GM23338 (cell line): ENCODE results near the gene FAM168B. TPM values are rescaled to one million over a fixed set of nuclear protein-coding genes. Genes with fewer than 3 reads are reported as not detected.

Source experiments
- ATAC-seq: fragments of 200-7000 bp; cut with Tn5 transposase; 3 replicates; pipeline ENCODE4 v1.9.1; 2020
- DNase-seq: peaks from one replicate; pipeline ENCODE4 v3.0.0-alpha.2; 2015; ENCODE audit warnings: low spot score
- H2AFZ ChIP-seq: fragments of 200-600 bp; sonication (generic); 2 replicates; pipeline ENCODE4 v1.8.0; 2016; ENCODE audit warnings: antibody characterized with exemption, mild to moderate bottlenecking, moderate library complexity
- H3F3A ChIP-seq: fragments of 200-600 bp; sonication (generic); replicated peaks from 2 replicates; pipeline ENCODE4 v1.8.0; 2017; ENCODE audit warnings: antibody characterized with exemption, mixed run types, low read depth
- H3K27ac ChIP-seq: fragments of 200-600 bp; sonication (generic); 2 replicates; pipeline ENCODE4 v1.6.1; 2016; ENCODE audit warnings: low read depth
- H3K27me3 ChIP-seq: fragments of 200-600 bp; sonication (generic); 2 replicates; pipeline ENCODE4 v1.8.0; 2016; ENCODE audit warnings: mild to moderate bottlenecking, mixed run types, moderate library complexity; ENCODE audit not compliant: insufficient read depth
- H3K36me3 ChIP-seq: fragments of 200-600 bp; sonication (generic); 2 replicates; pipeline ENCODE4 v1.8.0; 2016; ENCODE audit warnings: mild to moderate bottlenecking; ENCODE audit not compliant: insufficient read depth
- H3K4me1 ChIP-seq: fragments of 200-600 bp; sonication (generic); 2 replicates; pipeline ENCODE4 v1.8.0; 2016; ENCODE audit warnings: mild to moderate bottlenecking, moderate library complexity; ENCODE audit not compliant: insufficient read depth
- H3K4me2 ChIP-seq: fragments of 200-600 bp; sonication (generic); 2 replicates; pipeline ENCODE4 v1.7.1; 2017; ENCODE audit warnings: mixed run types
- H3K4me3 ChIP-seq: fragments of 200-600 bp; sonication (generic); 2 replicates; pipeline ENCODE4 v1.6.1; 2016; ENCODE audit warnings: mixed run types
- H3K79me2 ChIP-seq: fragments of 200-600 bp; sonication (generic); replicated peaks from 2 replicates; pipeline ENCODE4 v1.8.0; 2017; ENCODE audit warnings: mild to moderate bottlenecking; ENCODE audit not compliant: insufficient read depth
- H3K9me2 ChIP-seq: fragments of 200-600 bp; sonication (generic); 2 replicates; pipeline ENCODE4 v1.8.0; 2017; ENCODE audit not compliant: insufficient read depth
- H4K20me1 ChIP-seq: fragments of 200-600 bp; sonication (generic); replicated peaks from 2 replicates; pipeline ENCODE4 v1.8.0; 2017; ENCODE audit warnings: mild to moderate bottlenecking; ENCODE audit not compliant: insufficient read depth
- H3K27ac Mint-ChIP-seq: 2 replicates; pipeline ENCODE4 v1.8.0; 2020; ENCODE audit warnings: inconsistent platforms, mild to moderate bottlenecking, moderate library complexity, mixed read lengths
- H3K27me3 Mint-ChIP-seq: 3 replicates; pipeline ENCODE4 v1.8.0; 2022; ENCODE audit warnings: low read depth, mild to moderate bottlenecking, moderate library complexity, mixed read lengths, inconsistent platforms; ENCODE audit not compliant: insufficient read depth, poor library complexity
- H3K36me3 Mint-ChIP-seq: 3 replicates; pipeline ENCODE4 v1.8.0; 2021; ENCODE audit warnings: low read depth, mild to moderate bottlenecking, inconsistent platforms, moderate library complexity, mixed read lengths
- H3K4me1 Mint-ChIP-seq: 3 replicates; pipeline ENCODE4 v1.8.0; 2020; ENCODE audit warnings: mild to moderate bottlenecking, inconsistent platforms, mixed read lengths
- H3K4me3 Mint-ChIP-seq: 3 replicates; pipeline ENCODE4 v1.8.0; 2021; ENCODE audit warnings: moderate library complexity, mild to moderate bottlenecking, inconsistent platforms, mixed read lengths
- H3K9me3 Mint-ChIP-seq: 3 replicates; pipeline ENCODE4 v1.8.0; 2020; ENCODE audit warnings: moderate library complexity, mild to moderate bottlenecking, inconsistent platforms, mixed read lengths
- CREB1 ChIP-seq: fragments of 250-450 bp; sonication (Bioruptor Pico); IDR thresholded peaks from 2 replicates; pipeline ENCODE4 v1.5.0; 2020; ENCODE audit warnings: low read depth, mild to moderate bottlenecking, moderate library complexity
- EZH2phosphoT487 ChIP-seq: fragments of 200-600 bp; sonication (generic); IDR thresholded peaks from one replicate; pipeline ENCODE4 v1.8.1; 2018; ENCODE audit warnings: antibody characterized with exemption; ENCODE audit not compliant: unreplicated experiment
- JUNB ChIP-seq: IDR thresholded peaks from one replicate; pipeline ENCODE4 v1.6.1; 2016; ENCODE audit warnings: antibody characterized with exemption; ENCODE audit not compliant: unreplicated experiment
- NANOG ChIP-seq: IDR thresholded peaks from 2 replicates; pipeline ENCODE4 v1.6.1; 2016; ENCODE audit warnings: antibody characterized with exemption, borderline replicate concordance
- POLR2AphosphoS5 ChIP-seq: IDR thresholded peaks from 2 replicates; pipeline ENCODE4 v1.6.1; 2016; ENCODE audit warnings: antibody characterized with exemption, low read depth
- STAT1 ChIP-seq: IDR thresholded peaks from one replicate; pipeline ENCODE4 v1.6.1; 2016; ENCODE audit warnings: antibody characterized with exemption; ENCODE audit not compliant: unreplicated experiment
- ZNF114 ChIP-seq: fragments of 250-450 bp; sonication (Bioruptor Pico); IDR thresholded peaks from 2 replicates; pipeline ENCODE4 v1.5.0; 2020; ENCODE audit warnings: mild to moderate bottlenecking, moderate library complexity
- polyA plus RNA-seq: library from polyadenylated mRNA; unstranded; fragments of >200 nt; fragmentation: Nextera tagmentation; extraction: Ambion mirVana; gene quantifications from 2 replicates; pipeline ENCODE4 v1.2.1, GENCODE V29; 2016
- total RNA-seq: library from RNA; depleted of rRNA; stranded (reverse); fragments of >200 nt; shearing (Covaris generic); gene quantifications from 2 replicates; pipeline ENCODE4 v1.2.3, GENCODE V29; 2014
- TF ChIP-seq, protein P1 (sequence below): IDR thresholded peaks from one replicate; pipeline ENCODE4 v1.6.1; 2018; ENCODE audit warnings: antibody characterized with exemption; ENCODE audit not compliant: unreplicated experiment
- TF ChIP-seq, protein P2 (sequence below), 2 experiments: fragments of 200-600 bp in 1 of 2; sonication (generic) in 1 of 2; conservative IDR thresholded peaks; 2 replicates each; pipeline versions ENCODE4 v1.5.1 to v1.6.1; 2016 to 2017; ENCODE audit warnings: antibody characterized with exemption in 2 of 2, low read depth in 2 of 2, mild to moderate bottlenecking in 2 of 2, moderate library complexity in 1 of 2
- TF ChIP-seq, protein P3 (sequence below): IDR thresholded peaks from 2 replicates; pipeline ENCODE4 v1.6.1; 2016; ENCODE audit warnings: antibody characterized with exemption

The FAM168B gene
- total and polyA plus RNA-seq, 2 experiments from 2014 or later, result 18.8 to 76.8 TPM

DNA sequence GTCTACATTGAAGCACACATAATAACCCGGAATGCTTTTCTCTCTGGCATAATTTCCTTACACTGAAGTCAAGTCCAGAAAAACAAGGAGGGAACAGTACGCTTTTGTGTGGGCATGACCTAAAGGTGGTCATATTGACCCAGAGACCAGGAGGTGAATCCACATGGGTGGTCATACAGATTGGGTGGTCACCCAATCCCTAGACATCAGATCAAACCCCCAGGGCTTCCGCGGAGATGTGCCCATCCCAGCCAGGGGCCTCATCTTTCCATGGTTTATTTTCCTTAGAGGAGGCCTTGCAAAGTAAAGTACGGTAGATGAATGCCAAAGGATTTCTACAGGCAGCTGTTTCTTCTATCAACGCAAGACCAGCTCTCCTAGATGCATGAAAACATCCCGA lies 38.8 kb downstream of the FAM168B start:
- Histone ChIP-seq H3K4me2 (no peak overlapping the region), H2AFZ (no peak overlapping the region), H3K79me2 (peaks cover 72% of the 10 kb centered on the region), H3K4me1 (no peaks in the 10 kb centered on the region), H3K9me2 (no peaks in the 10 kb centered on the region), H3K4me3 (no peak overlapping the region), H3K36me3 (peaks cover 21% of the 10 kb centered on the region), H3K27me3 (no peaks in the 10 kb centered on the region), H3K27ac (no peak overlapping the region), H4K20me1 (peaks cover 68% of the 10 kb centered on the region), H3F3A (no peaks in the 10 kb centered on the region)
- TF ChIP-seq, protein P1, sequence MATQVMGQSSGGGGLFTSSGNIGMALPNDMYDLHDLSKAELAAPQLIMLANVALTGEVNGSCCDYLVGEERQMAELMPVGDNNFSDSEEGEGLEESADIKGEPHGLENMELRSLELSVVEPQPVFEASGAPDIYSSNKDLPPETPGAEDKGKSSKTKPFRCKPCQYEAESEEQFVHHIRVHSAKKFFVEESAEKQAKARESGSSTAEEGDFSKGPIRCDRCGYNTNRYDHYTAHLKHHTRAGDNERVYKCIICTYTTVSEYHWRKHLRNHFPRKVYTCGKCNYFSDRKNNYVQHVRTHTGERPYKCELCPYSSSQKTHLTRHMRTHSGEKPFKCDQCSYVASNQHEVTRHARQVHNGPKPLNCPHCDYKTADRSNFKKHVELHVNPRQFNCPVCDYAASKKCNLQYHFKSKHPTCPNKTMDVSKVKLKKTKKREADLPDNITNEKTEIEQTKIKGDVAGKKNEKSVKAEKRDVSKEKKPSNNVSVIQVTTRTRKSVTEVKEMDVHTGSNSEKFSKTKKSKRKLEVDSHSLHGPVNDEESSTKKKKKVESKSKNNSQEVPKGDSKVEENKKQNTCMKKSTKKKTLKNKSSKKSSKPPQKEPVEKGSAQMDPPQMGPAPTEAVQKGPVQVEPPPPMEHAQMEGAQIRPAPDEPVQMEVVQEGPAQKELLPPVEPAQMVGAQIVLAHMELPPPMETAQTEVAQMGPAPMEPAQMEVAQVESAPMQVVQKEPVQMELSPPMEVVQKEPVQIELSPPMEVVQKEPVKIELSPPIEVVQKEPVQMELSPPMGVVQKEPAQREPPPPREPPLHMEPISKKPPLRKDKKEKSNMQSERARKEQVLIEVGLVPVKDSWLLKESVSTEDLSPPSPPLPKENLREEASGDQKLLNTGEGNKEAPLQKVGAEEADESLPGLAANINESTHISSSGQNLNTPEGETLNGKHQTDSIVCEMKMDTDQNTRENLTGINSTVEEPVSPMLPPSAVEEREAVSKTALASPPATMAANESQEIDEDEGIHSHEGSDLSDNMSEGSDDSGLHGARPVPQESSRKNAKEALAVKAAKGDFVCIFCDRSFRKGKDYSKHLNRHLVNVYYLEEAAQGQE, result no peak
- no peak for TF ChIP-seq JUNB
- no peak for TF ChIP-seq EZH2phosphoT487
- TF ChIP-seq POLR2AphosphoS5, result no peak
- TF ChIP-seq, protein P2, sequence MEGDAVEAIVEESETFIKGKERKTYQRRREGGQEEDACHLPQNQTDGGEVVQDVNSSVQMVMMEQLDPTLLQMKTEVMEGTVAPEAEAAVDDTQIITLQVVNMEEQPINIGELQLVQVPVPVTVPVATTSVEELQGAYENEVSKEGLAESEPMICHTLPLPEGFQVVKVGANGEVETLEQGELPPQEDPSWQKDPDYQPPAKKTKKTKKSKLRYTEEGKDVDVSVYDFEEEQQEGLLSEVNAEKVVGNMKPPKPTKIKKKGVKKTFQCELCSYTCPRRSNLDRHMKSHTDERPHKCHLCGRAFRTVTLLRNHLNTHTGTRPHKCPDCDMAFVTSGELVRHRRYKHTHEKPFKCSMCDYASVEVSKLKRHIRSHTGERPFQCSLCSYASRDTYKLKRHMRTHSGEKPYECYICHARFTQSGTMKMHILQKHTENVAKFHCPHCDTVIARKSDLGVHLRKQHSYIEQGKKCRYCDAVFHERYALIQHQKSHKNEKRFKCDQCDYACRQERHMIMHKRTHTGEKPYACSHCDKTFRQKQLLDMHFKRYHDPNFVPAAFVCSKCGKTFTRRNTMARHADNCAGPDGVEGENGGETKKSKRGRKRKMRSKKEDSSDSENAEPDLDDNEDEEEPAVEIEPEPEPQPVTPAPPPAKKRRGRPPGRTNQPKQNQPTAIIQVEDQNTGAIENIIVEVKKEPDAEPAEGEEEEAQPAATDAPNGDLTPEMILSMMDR (conservative IDR thresholded peaks at IDR 0.05; ENCODE audit: low read depth in 2 of 2), result no peak
- TF ChIP-seq CREB1 (CRISPR knock-in tag), result no peak
- TF ChIP-seq, protein P3, sequence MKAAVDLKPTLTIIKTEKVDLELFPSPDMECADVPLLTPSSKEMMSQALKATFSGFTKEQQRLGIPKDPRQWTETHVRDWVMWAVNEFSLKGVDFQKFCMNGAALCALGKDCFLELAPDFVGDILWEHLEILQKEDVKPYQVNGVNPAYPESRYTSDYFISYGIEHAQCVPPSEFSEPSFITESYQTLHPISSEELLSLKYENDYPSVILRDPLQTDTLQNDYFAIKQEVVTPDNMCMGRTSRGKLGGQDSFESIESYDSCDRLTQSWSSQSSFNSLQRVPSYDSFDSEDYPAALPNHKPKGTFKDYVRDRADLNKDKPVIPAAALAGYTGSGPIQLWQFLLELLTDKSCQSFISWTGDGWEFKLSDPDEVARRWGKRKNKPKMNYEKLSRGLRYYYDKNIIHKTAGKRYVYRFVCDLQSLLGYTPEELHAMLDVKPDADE, result no peak
- TF ChIP-seq STAT1, result no peak
- no peak for TF ChIP-seq ZNF114 (CRISPR knock-in tag)
- no peak for TF ChIP-seq NANOG
- Mint-ChIP-seq H3K27ac (no peak overlapping the region), H3K4me1 (peaks cover 7% of the 10 kb centered on the region), H3K27me3 (peaks cover 3% of the 10 kb centered on the region), H3K36me3 (peaks cover 83% of the 10 kb centered on the region), H3K9me3 (no peaks in the 10 kb centered on the region), H3K4me3 (no peak overlapping the region)
- ATAC-seq (no peak), DNase-seq (no peak)

DNA sequence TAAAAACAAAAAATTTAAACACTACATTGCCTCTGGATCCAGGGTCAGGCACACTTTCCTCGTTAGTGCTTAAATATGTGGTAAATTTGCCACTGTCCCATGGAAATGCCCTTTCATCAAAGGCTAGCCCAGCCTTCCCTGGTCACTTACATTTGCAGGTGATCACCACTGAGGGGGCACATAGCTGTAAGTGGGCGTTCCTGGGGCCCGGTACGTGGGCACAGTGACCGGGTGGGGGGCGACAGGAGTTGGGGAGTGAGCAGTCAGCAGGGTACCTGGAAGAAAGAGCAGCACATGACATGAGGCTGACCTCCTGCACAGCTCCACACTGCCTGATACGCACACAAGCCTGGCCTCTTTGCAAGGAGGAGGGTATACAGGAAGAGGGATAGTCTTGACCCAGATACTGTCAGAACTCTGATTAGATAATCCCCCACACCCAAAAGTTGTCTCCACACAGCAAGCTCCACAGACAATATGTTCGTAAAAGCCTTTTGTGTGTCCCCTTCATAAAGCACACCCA lies 40.5 kb downstream of the FAM168B start:
- H3K4me1 ChIP-seq, result no peaks in the 10 kb centered on the region
- Mint-ChIP-seq H3K36me3 (peaks cover 88% of the 10 kb centered on the region), H3K4me1 (no peaks in the 10 kb centered on the region; the same call in 2 of the 3 replicates), H3K4me3 (no peak overlapping the region), H3K27me3 (peaks cover 5% of the 10 kb centered on the region), H3K9me3 (no peaks in the 10 kb centered on the region), H3K27ac (no peak overlapping the region)
- no peaks in the 10 kb centered on the region for H3F3A ChIP-seq
- ATAC-seq (no peak), DNase-seq (no peak)
- H3K4me3 ChIP-seq, result no peak overlapping the region
- H3K27ac ChIP-seq, result no peak overlapping the region
- H3K79me2 ChIP-seq, result peaks cover 55% of the 10 kb centered on the region
- H3K36me3 ChIP-seq, result peaks cover 21% of the 10 kb centered on the region
- no peak for TF ChIP-seq STAT1
- H2AFZ ChIP-seq, result no peak overlapping the region
- H3K4me2 ChIP-seq, result no peak overlapping the region
- H3K27me3 ChIP-seq, result no peaks in the 10 kb centered on the region
- peaks cover 67% of the 10 kb centered on the region for H4K20me1 ChIP-seq
- no peaks in the 10 kb centered on the region for H3K9me2 ChIP-seq
